ENCODE data around the gene OR52N1.

The OR52N1 gene

DNA sequence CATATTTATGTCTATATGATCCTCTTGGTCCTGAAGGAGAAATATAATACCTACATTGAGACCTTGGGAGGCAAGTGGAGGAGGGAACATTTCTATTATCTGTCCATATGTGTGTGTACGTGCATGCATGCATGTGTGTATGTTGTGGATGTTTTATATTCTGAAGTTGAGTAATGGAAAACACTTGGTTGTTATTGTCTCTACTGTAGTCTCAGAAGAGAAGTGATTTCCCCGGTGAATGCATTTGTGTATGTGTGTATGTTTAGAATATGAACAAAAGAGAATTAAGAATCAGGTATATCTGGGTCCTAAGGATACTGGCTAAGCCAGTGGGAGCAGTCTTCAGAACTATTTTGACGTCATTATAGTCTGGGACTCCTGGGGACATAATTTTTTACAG lies at the start of gene OR52N1:
Gene OR52N1, minus strand, starts transcription at position 101 of the 400 bp plus-strand sequence. CDS start 2,449 bp downstream, outside the sequence.
- DNase-seq: no peak

DNA sequence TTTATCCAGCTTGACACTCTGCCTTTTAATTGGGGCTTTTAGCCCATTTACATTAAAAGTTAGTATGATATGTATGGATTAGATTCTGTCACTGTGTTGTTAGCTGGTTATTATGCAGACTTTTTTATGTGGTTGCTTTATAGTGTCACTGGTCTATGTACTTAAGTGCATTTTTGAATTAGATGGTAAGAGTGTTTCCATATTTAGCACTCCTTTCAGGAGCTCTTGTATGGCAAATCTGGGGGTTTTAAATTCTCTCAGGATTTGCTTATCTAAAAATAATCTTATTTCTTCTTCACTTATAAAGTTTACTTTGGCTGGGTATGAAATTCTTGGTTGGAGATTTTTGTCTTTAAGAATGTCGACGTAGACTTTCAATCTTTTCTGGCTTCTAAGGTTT lies 46.6 kb upstream of the OR52N1 start:
- DNase-seq: no peak

DNA sequence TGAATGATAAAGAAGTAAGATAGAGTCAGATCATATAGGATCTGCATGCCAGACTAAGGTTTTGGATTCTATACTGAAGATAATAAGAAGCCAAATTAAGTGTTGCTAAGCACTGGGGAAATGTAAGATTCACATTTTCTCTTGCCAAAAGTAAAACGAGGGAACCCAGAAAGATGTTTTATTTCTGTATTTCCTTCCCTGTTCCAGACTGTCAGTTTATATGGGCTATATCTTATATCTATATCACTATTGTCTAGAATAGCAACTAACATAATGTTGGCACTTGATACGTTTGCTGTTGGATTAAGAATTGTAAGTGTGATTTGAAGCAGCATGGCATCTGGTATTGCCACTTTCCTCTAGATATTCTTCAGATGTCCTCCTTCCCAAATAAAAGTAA lies 42.4 kb upstream of the OR52N1 start:
- no peak for DNase-seq

DNA sequence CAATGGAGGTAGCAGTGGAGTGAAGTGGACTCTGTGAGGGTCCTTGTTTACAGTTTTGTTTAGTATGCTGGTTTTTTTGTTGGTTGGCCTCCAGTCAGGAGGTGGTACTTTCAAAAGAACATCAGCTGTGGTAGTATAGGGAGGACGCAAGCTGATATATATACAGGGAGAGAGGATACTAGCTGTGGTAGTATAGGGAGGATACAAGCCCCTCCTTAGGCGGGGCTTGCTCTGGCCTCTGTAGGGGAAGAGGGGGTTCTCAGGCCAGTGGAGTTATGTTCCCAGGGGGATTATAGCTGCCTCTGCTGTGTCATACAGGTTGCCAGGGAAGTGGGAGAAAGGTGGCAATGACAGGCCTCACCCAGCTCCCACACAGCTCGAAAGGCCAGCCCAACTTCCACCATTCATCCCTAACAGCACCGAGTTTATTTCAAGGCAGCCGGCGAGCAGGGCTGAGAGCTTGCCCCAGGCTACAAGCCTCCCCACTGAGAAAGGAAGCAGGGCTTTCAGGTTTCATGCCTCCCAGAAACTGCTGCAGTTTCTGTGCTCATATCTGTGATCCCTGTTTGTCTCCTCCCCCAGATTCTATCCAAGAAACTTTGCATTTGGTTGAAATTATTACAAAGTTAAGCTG lies 40.2 kb upstream of the OR52N1 start:
- no peak for DNase-seq

DNA sequence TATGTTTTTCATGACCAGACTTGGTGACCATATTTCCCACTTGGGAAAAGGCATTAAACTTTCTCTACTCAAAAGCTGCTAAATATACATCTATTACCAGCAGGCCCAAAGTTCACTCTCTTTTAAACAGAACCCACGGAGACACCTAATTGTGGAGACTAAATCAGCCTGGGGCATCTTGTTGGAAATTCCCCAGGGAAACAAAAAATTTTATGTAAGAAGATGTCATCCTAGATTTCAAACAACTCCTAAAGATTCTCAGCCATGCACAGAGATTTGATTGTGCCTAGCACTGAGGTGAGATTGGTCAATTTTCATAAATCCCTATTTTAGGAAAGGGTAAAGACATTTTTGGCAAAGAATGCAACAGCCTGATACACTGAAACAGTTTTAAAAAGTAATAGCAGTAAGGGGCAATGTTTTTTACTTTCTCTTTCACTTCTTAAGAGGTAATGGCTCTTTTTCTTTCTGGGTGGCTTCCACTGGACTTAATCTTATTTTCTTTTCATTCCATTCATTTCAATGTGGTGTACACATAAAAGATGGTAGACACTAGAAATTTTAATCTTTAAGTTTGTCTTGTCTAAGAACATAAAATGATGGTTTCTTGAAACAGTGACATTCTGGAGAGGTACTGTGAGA lies 27.3 kb upstream of the OR52N1 start:
- DNase-seq: no peak

DNA sequence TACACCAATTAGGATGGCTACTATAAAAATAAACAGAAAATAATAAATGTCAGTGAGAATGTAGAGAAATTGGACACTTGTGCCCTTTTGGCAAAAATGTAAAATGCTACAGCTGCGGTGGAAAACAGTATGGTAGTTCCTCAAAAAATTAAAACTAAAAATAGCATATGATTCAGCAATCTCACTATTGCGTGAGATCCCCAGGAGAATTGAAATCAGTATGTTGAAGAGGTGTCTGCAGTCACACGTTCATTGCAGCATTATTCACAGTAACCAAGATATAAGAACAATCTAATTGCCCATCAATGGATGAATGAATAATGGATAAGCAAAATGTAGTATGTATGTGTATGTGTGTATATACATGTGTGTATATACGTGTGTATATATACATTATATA lies 24.5 kb upstream of the OR52N1 start:
- peak; percentile 27 for DNase-seq

DNA sequence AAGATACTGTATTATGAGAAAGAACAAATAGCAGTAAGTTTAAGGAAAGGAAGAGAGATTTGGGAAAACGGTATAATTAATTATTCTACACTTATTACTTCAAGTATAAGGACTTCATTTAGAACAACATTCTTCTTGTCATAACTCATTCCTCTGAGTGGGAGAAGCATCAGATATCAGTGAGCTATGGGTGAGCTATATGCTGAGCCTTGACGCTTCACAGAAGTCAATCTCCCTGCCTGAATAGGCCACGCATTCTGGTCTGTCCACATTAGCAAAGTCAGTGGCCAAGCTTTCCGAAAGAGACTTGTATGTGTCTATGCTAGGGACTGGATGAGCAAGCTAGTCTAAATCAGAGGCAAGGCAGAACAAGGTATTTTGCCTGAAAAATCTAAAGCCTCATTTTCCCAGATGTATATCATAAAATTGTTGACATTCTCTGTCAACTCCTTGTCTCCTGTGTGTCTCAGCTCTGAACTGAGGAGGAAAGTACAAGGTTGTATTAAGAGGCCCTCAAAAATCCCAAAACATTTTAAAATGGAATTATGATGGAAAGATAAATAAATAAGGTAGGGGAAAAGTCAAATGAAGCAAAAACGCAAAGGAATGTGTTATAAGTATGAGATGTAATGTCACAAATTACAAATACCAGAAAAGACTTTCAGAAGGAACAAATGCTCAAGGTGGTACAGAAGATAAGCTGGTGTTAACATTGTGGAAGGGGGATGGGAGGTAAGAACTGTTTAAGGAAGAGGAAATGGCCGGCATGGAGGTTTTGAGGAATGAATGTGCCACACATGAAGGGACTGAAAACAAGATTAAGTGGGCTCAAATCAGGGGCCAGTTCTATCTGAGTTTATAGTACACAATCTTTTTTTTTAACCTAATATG lies 19.1 kb upstream of the OR52N1 start:
- DNase-seq: peak; percentile 47

DNA sequence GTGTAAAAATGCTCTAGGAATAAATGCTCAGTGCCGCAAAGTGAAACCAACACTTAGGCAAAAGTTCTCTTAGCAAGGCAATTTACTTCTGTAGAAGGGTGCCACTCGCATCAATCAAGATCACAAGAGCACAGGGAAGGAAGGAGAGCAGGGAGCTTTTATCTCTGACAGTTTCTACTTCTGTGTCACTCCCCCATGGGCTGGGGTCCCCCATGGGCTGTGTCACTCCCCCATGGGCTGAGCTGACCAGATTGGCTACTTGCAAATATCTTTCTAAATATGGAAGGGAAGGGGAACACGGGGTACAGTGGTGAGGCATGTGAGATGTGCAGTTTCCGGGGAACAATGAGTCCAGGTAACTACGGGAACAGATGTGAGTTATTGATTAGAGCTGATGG lies 18.1 kb upstream of the OR52N1 start:
- peak; percentile 4 for DNase-seq

DNA sequence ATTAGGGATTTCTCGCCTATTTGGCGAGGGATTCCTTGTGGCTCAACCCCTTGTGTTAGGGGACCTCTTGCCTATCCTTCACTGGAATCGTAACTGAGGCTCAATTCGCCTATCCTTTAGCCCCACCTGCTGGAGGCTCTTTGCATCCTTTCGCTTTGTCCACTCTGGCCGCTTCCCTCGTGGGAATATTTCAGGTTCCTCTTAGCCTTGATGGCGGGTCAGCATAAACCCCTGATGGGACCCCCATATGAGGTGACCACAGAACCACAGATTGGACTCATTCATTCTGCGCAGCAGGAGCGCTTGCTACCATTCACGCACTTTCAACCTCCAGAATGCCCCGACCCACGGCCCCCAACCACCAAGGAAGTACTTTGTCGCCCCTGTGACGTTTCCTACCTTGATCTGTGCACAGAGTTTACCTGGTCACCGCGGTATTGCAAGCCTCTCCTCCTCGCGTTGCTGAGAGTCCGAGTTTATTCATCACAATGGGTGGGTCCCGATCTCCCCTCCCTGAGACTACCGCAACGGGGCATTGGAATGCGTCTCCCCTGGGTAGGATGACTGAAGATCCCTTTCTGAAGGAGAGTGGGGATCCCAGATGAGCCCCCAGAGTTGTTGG lies 17.5 kb upstream of the OR52N1 start, which contains the start of gene OR52N2:
Gene OR52N2, plus strand, starts transcription at position 425 of the 622 bp plus-strand sequence. CDS start 11,412 bp downstream, outside the sequence.
- DNase-seq: peak; percentile 63

DNA sequence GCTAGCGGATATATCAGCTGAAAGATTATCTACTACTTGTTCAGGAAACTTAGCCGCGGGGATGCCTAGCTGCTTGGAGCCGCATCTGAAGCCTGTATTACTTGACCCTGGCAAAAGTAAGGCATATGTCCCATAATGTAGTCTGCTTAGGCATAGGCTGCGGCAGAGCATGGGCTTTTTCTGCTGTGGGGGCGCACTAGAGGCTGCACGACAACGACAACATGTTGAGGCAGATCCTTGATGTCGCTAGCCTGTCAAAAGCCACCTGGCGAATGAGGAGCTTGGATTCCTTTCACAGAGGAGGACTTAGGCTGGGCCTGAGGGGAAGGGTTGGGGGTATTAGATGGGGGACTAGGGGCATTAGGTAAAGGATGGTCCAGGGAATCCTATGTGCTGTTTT lies 16.5 kb upstream of the OR52N1 start:
- DNase-seq: no peak

DNA sequence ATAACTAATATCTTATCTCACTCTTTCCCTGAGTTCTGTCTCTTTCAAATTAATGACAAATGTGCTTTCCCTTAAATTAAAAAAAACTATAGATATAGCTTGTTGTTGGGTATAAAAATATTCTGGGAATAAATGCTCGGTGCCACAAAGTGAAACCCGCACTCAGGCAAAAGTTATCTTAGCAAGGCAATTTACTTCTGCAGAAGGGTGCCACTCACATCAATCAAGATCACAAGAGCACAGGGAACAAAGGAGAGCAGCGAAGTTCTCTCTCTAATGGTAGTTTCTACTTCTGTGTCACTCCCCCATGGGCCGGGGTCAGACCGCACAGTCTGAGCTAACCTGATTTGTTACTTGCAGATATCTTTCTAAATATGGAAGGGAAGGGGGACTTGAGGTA lies 12.9 kb upstream of the OR52N1 start:
- no peak for DNase-seq

DNA sequence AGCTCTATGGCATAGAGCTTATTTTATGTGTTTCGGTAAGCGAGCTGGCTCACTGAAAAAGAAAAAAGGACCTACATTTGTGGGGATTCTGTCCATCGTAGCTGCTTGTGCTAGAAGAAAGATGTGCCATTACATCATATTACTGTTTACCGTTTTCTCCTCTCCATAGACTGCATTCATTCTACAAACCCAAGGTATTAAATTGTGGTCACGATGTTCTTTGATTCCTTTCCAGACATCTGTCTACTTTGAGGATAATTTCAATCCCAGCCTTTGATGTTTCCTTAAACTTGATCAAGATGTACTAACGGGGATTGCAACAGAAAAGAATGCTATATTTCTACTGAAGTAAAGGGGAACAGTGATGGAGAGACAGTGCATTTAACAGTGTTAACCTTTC lies 5.5 kb upstream of the OR52N1 start:
- no peak for DNase-seq

DNA sequence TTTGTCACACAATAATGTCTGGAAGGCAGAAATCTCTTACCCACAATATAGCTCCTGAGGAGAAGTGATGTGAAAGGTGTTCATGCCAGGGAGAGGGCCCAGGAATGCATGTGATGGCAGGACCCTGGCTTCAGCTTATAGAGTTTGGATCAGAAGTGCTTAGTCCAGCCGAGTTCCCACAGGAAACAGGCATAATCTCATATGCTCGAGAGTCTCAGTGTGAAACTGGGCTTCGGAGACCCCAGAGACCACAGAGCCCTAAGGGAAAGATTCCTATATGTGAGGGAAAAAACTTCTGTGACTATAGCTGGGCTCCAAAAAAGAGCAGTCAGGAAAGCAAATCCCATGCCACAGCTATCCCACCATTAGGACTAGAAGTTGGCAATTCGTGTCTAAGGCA lies 7.8 kb downstream of the OR52N1 start, which contains the start of gene OR52N5:
Gene OR52N5, minus strand, starts transcription at position 101 of the 400 bp plus-strand sequence. CDS start 4,721 bp downstream, outside the sequence.
- no peak for DNase-seq

DNA sequence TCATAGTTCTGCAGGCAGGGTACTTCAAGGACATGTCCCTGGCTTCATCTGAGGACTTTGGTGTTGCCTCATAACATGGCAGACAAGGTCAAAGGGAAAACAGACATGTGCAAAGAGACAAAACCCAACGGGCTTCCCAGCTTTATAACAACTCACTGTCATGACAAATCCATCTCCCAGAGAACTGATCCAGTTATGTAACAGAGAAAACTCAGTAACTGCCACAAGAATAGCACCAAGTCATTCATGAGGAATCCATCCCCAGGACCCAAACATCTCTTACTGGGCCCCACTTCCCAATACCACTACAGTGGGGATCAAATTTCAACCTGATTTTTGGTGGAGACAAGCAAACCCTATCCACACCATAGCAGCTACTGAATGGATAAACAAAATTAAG lies 24.0 kb downstream of the OR52N1 start:
- DNase-seq: no peak

DNA sequence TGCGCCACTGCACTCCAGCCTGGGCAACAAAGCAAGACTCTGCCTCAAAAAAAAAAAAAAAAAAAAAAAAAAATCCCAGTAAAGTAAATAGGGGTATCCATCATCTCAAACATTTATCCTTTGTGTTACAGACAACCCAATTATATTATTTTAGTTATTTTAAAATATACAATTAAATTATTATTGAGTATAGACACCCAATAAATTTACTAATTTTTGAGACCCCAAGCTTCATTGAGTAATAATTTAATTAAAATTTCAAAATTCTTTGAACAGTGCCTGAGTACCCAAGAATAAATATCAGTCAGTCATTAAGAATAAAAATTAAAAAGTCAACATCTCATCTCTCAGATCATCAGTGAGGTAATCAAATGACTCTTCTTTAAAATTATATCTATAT lies 37.1 kb downstream of the OR52N1 start, which contains the start of gene OR52N4:
Gene OR52N4, plus strand, starts transcription at position 301 of the 400 bp plus-strand sequence. CDS start 498 bp downstream, outside the sequence.
- no peak for DNase-seq

DNA sequence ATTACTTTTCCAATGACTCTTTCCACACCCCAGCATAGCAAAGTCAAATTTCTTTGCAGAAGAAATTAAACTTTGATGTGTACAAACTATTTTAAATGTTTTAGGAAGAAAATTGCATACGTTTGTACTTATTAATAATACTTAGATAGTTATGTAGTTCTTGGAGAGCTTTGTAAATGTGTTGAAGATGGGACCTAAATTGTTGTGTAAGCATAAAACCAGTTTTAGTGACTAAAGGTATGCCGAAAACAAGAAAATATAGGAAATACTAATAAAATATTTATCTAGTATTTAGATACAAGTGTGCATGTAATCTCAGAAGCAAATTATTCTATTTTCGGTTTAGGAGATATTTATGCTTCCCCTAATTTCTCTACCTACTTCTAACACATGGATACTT lies 41.2 kb downstream of the OR52N1 start:
- no peak for DNase-seq

DNA sequence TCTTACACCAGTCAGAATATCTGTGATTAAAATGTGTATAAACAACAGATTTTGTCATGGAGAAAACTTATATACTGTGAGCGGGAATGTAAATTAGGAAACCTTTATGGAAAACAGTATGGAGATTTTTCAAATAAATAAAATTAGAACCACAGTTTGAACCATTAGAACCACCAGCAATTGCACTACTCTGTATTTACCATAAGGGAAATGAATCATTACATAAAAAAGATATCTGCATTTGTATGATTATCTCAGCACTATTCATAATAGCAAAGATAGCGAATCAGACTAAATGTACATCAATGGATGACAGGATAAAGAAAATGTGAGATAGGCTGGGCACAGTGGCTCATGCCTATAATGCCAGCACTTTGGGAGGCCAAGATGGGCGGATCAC lies 44.5 kb downstream of the OR52N1 start:
- DNase-seq: no peak

DNA sequence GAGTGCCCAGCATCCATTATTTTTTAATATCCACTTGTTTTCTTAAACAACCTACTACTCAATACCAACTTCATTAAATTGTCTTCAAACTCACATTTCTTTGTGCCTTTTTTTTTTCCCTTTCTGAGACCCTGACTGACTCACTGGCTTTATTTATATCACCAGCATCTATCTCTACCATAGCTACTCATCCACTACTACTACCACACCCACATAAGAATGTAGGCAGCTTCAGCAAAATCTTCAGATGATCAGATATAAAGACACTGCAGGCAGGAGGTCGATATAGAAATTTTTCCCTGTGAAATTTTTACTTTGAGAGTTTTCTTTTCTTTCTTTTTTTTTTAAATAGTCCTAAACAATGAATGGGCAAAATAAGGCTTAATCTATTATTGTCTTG lies 52.6 kb downstream of the OR52N1 start:
- DNase-seq: no peak

DNA sequence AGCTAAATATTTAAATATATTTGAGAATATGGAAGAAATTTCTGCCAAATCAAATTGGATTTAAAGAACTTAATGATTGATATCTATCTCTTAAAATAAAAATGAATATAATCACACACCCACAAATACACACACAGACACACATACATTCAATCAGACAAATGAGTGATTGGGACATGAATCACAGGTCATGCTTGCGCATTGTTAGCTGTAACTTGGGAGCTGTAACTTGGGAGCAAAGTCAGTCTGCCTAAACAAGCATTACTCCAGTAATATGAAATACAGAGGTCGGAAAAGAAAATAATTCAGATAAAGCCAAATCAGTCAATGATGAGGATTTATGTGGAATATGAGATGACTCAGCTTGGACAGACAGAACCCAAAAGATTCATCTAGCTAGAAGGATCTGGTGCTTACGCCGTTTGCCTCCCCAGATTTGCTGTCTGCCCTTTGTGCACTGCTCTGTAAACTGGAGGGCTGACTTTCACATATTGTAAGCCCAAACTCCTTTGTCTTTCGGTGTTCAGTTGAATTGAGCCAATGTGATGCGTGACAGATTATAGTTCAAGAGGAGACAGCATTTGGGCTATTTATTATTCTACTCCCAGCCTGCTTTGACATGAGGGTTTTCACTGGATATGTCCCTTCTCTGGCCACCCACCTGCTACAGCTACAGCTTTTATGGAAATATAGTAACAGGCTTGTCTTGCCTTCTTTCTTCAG lies 53.2 kb downstream of the OR52N1 start:
- DNase-seq: no peak

DNA sequence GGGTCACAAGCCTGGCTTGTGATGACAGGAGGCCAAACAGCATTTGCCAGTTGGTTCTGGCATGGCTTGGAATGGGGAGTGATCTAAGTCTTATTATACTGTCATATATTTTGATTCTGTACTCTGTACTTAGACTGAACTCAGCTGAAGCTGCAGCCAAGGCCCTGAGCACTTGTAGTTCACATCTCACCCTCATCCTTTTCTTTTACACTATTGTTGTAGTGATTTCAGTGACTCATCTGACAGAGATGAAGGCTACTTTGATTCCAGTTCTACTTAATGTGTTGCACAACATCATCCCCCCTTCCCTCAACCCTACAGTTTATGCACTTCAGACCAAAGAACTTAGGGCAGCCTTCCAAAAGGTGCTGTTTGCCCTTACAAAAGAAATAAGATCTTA lies 54.0 kb downstream of the OR52N1 start:
- DNase-seq: no peak
